ENCODE measurements around the gene GAS2. TPM values are rescaled to one million over a fixed set of nuclear protein-coding genes. Genes with fewer than 3 reads are reported as not detected.

The GAS2 gene
- total RNA-seq, 1 donor, result 0.90 TPM

DNA sequence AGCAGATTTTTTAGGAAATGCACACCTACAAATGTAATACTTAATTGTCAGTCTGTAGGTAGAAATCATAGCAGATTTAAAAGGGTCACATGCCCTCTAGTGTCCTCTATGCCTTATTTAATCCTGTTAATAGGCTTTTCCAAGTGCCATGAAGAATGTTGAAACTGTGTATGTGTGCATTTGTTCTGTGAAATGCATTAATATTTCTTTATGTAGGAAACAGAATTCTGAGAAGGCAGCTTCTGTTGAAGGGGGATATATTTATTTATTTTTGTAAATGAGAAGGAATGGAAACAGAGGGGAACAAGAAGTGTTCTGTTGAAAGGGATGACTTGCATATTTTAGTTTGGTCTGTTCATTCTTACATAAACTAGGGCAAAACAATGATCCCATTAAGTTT lies 112.2 kb downstream of the GAS2 start:
- no peak for DNase-seq (ENCODE audit: low read depth)
- TF ChIP-seq, protein P1, sequence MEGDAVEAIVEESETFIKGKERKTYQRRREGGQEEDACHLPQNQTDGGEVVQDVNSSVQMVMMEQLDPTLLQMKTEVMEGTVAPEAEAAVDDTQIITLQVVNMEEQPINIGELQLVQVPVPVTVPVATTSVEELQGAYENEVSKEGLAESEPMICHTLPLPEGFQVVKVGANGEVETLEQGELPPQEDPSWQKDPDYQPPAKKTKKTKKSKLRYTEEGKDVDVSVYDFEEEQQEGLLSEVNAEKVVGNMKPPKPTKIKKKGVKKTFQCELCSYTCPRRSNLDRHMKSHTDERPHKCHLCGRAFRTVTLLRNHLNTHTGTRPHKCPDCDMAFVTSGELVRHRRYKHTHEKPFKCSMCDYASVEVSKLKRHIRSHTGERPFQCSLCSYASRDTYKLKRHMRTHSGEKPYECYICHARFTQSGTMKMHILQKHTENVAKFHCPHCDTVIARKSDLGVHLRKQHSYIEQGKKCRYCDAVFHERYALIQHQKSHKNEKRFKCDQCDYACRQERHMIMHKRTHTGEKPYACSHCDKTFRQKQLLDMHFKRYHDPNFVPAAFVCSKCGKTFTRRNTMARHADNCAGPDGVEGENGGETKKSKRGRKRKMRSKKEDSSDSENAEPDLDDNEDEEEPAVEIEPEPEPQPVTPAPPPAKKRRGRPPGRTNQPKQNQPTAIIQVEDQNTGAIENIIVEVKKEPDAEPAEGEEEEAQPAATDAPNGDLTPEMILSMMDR (IDR thresholded peaks at IDR 0.05; ENCODE audit: insufficient read depth, low read length), result no peak
- no peak overlapping the region for H3K4me3 ChIP-seq (ENCODE audit: low read depth, low read length)

DNA sequence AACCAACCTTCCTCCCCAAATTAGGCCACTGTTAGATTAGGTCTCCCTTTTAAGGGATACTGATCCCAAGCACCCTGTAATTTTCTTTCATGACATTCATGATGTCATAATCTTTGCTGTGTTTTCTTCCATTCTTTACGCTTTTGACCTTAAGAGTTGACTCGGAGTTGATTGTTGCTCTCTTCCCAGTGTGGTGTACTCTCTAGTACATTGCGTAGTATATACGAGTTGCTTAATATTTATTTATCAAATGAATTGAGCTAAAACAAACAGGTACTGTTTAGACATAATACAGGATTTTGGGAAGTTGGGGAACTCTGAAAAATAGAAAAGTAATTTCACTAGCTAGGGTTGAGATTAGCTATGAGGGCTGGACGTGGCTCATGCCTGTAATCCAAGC lies 113.4 kb downstream of the GAS2 start:
- TF ChIP-seq, protein P1 (IDR thresholded peaks at IDR 0.05; ENCODE audit: insufficient read depth, low read length), result no peak
- H3K4me3 ChIP-seq (ENCODE audit: low read depth, low read length), result no peak overlapping the region
- no peak for DNase-seq (ENCODE audit: low read depth)

DNA sequence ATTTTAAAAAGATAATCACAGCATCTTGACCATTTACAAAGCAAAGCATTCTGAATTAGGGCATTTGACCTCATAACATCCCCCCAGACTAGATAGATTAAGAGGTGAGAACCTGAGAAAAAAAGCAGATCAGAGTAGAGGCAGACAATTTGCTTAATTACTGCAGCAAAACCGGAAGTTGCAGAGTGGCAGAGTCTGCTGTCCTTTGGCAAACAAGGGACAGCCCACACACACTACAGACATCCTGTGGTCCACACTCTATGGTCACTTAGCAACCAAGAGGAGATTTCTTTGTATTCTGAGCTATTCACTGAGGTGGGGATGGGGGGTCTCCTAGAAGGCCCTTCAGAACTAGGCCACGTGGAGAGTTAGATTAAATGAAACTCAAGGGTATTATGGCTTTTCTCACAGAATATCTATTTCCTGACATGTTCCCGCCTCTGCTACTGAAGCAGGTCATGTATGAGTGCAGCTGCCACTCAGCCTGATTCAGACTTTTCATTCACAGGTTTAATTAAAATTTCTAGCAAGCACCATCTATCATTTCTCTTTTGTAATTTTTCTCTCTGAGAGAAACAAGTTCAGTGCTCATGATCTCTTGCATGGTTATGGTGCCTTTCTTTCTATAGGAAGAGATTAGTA lies 114.7 kb downstream of the GAS2 start:
- H3K4me3 ChIP-seq (ENCODE audit: low read depth, low read length), result no peak overlapping the region
- TF ChIP-seq, protein P1 (IDR thresholded peaks at IDR 0.05; ENCODE audit: insufficient read depth, low read length), result no peak
- no peak for DNase-seq (ENCODE audit: low read depth)

DNA sequence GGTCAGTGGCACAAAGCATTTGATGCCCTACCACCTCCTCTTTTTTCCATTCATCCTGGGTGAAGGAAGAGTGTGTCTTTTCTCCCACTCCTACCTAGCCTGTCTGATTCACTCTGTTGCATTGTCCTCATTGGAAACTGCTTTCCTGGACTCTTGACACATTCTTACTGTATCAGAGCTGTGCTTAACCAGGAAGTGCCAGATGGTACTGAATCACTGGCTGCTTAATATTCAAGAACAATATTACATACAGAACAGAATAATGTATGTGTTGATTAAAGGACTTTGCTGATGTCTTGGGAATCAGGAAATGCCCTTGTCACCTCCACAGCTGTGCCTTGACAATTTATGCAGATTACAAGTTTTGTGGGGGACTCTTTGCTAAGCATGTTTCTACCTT lies 118.8 kb downstream of the GAS2 start:
- H3K4me3 ChIP-seq (ENCODE audit: low read depth, low read length), result no peak overlapping the region
- TF ChIP-seq, protein P1 (IDR thresholded peaks at IDR 0.05; ENCODE audit: insufficient read depth, low read length), result no peak
- peak; percentile 56 for DNase-seq (ENCODE audit: low read depth)

DNA sequence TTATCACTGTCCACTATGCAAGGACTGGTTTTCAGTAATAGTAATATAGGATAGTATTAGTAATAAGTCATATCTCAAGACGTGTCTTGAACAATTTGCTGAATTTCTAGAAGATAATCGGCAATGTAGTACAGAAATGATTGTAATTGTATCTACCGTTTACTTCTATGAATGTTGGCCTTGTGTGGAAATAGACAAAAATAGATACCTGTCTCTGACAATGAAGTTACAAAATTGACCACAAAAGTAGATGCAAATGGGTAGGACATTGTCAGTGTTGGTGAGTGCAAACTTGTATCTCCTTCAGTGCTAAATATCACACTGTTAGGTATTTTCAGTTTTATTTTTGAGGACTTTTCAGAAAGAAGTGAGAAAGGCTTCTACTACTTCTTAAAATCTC lies 120.1 kb downstream of the GAS2 start:
- H3K4me3 ChIP-seq (ENCODE audit: low read depth, low read length), result no peak overlapping the region
- TF ChIP-seq, protein P1 (IDR thresholded peaks at IDR 0.05; ENCODE audit: insufficient read depth, low read length), result no peak
- no peak for DNase-seq (ENCODE audit: low read depth)

DNA sequence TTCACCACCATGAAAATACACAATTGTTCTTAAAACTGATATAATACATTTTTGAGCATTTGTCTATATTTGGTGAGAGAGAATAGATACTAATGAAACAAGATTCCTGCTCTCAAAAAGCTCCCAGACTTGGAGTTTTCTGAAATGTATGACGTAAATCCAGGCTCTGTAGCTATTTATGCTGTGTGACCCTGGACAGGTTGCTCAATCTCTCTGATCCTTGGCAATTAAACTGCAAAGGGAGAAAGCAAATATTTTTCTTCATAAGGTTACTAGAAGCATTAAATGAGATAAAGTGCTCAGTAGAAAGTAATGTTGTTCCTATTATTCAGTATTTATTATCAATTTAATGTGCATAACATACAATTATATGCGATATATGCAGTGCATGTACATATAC lies 120.6 kb downstream of the GAS2 start:
- H3K4me3 ChIP-seq (ENCODE audit: low read depth, low read length), result no peak overlapping the region
- DNase-seq (ENCODE audit: low read depth), result no peak
- TF ChIP-seq, protein P1 (IDR thresholded peaks at IDR 0.05; ENCODE audit: insufficient read depth, low read length), result no peak

Data from fibroblast of the aortic adventitia (primary cell).